Endothelial cell of umbilical vein (primary cell): ENCODE measurements around the gene LCE2D. TPM values are rescaled to one million over a fixed set of nuclear protein-coding genes. Genes with fewer than 3 reads are reported as not detected.

Experiments used
- BruUV-seq: library from RNA; stranded (reverse); fragments of 400-500 nt; replicated peaks from 2 replicates; lab custom pipeline; 2021; lab: Mats Ljungman, UMichigan
- CTCF ChIA-PET: fragments of 300-600, 350-600 bp; sonication (Branson Sonifier 250); formaldehyde crosslinking; loops from one replicate; lab custom pipeline; 2021; ENCODE audit warnings: antibody characterized with exemption, inconsistent platforms; lab: Charles Lee
- POLR2A ChIA-PET: fragments of 300-600, 350-600 bp; sonication (Branson Sonifier 250); formaldehyde crosslinking; loops from one replicate; lab custom pipeline; 2021; ENCODE audit warnings: antibody characterized with exemption, inconsistent platforms; lab: Charles Lee
- DNase-seq: peaks from one replicate; pipeline ENCODE4 v3.0.0-alpha.2; 2011; ENCODE audit warnings: low read depth, low spot score
- FAIRE-seq: peaks from 2 replicates; lab custom pipeline; 2011; peaks lifted over from hg19 to GRCh38; lab: Jason Lieb, UNC
- H2AFZ ChIP-seq: 2 replicates; pipeline ENCODE4 v1.6.0; 2012; ENCODE audit warnings: low read depth, low read length, control low read depth, inconsistent platforms
- H3K27ac ChIP-seq: 2 replicates; pipeline ENCODE4 v1.5.1; 2011; ENCODE audit warnings: low read depth, mild to moderate bottlenecking, control low read depth, low read length, moderate library complexity; ENCODE audit not compliant: insufficient read depth
- H3K27me3 ChIP-seq, 2 experiments: 2 replicates each; pipeline versions ENCODE4 v1.6.0 to v1.6.1; 2011; ENCODE audit warnings: low read length in 2 of 2, mixed read lengths in 1 of 2; ENCODE audit not compliant: control insufficient read depth in 2 of 2, insufficient read depth in 2 of 2
- H3K36me3 ChIP-seq, 2 experiments: 2 replicates in 1 of 2; 3 replicates in 1 of 2; pipeline ENCODE4 v1.5.1; 2011; ENCODE audit warnings: low read length in 2 of 2, mild to moderate bottlenecking in 1 of 2, moderate library complexity in 1 of 2; ENCODE audit not compliant: control insufficient read depth in 2 of 2, insufficient read depth in 2 of 2; ENCODE audit errors: extremely low read depth in 1 of 2
- H3K4me1 ChIP-seq: 3 replicates; pipeline ENCODE4 v1.5.1; 2011; ENCODE audit warnings: mild to moderate bottlenecking, low read length; ENCODE audit not compliant: control insufficient read depth, insufficient read depth; ENCODE audit errors: extremely low read depth
- H3K4me2 ChIP-seq: 2 replicates; pipeline ENCODE4 v1.6.1; 2011; ENCODE audit warnings: low read length, control low read depth, mixed read lengths; ENCODE audit not compliant: insufficient read depth
- H3K4me3 ChIP-seq, 3 experiments: fragments of 200-600 bp in 1 of 3; sonication (generic), shearing (Covaris generic) in 1 of 3; replicated peaks in 1 of 3; 2 replicates each; pipeline ENCODE4 v1.5.1; 2011 to 2016; ENCODE audit warnings: control low read depth in 3 of 3, low read length in 3 of 3, mild to moderate bottlenecking in 2 of 3, inconsistent platforms in 1 of 3, low read depth in 1 of 3, moderate library complexity in 1 of 3; ENCODE audit not compliant: insufficient read depth in 1 of 3
- H3K79me2 ChIP-seq: 2 replicates; pipeline ENCODE4 v1.6.0; 2012; ENCODE audit warnings: low read length, inconsistent platforms; ENCODE audit not compliant: control insufficient read depth, insufficient read depth
- H3K9ac ChIP-seq: replicated peaks from 2 replicates; pipeline ENCODE3; 2011; ENCODE audit warnings: low read length, control low read depth; ENCODE audit not compliant: insufficient read depth; ENCODE audit errors: extremely low read depth
- H3K9me1 ChIP-seq: replicated peaks from 3 replicates; pipeline ENCODE4 v1.6.0; 2011; ENCODE audit warnings: mild to moderate bottlenecking, low read length; ENCODE audit not compliant: control insufficient read depth, insufficient read depth; ENCODE audit errors: extremely low read depth
- H3K9me3 ChIP-seq: replicated peaks from 2 replicates; pipeline ENCODE4 v1.5.1; 2012; ENCODE audit warnings: low read length, inconsistent platforms; ENCODE audit not compliant: control insufficient read depth, insufficient read depth
- H4K20me1 ChIP-seq: replicated peaks from 2 replicates; pipeline ENCODE3; 2011; ENCODE audit warnings: mild to moderate bottlenecking, low read length; ENCODE audit not compliant: control insufficient read depth, insufficient read depth; ENCODE audit errors: extremely low read depth
- EZH2 ChIP-seq: IDR thresholded peaks from 2 replicates; pipeline ENCODE4 v1.6.1; 2012; ENCODE audit warnings: borderline replicate concordance, low read depth, mild to moderate bottlenecking, moderate library complexity, low read length, inconsistent platforms; ENCODE audit not compliant: severe bottlenecking
- FOS ChIP-seq: IDR thresholded peaks from 2 replicates; pipeline ENCODE4 v1.6.1; 2011; ENCODE audit warnings: mild to moderate bottlenecking, low read length, moderate library complexity, borderline replicate concordance; ENCODE audit not compliant: insufficient read depth
- GATA2 ChIP-seq: IDR thresholded peaks from 2 replicates; pipeline ENCODE4 v1.7.0; 2011; ENCODE audit warnings: low read depth, mild to moderate bottlenecking, moderate library complexity, mixed read lengths, low read length; ENCODE audit not compliant: insufficient read length, insufficient read depth
- JUN ChIP-seq: IDR thresholded peaks from 2 replicates; pipeline ENCODE4 v1.6.1; 2011; ENCODE audit warnings: borderline replicate concordance, low read depth; ENCODE audit not compliant: insufficient read length, insufficient read depth
- MAX ChIP-seq: IDR thresholded peaks from 2 replicates; pipeline ENCODE4 v1.6.1; 2011; ENCODE audit not compliant: insufficient read depth, insufficient read length
- MYC ChIP-seq: IDR thresholded peaks from one replicate; pipeline ENCODE4 v1.6.1; 2011; ENCODE audit warnings: mild to moderate bottlenecking, low read depth, low read length
- POLR2A ChIP-seq: IDR thresholded peaks from 2 replicates; pipeline ENCODE4 v1.6.1; 2012; ENCODE audit warnings: low read depth, mild to moderate bottlenecking, control low read depth, low read length
- POLR2AphosphoS5 ChIP-seq: IDR thresholded peaks from 2 replicates; pipeline ENCODE4 v1.6.1; 2012; ENCODE audit warnings: low read depth, mild to moderate bottlenecking, control low read depth, low read length, moderate library complexity; ENCODE audit not compliant: insufficient read depth
- dilution Hi-C: fragments of 300-500 bp; cut with MboI; formaldehyde crosslinking; loops from one replicate; pipeline ENCODE4 v1.15.0; 2019; ENCODE audit warnings: low sequenced_read_pairs; ENCODE audit not compliant: extremely low pct_ligation_motif_present
- intact Hi-C: fragments of 100-400 bp; cut with micrococcal nuclease; formaldehyde crosslinking; loops from one replicate; pipeline ENCODE4 v1.10.0; 2022
- polyA plus RNA-seq, 4 experiments: library from polyadenylated mRNA; depleted of rRNA in 3 of 4; stranded (reverse) in 3 of 4; unstranded in 1 of 4; fragments of >200 nt; gene quantifications; 2 replicates each; pipeline versions ENCODE4 v1.2.1 to v1.2.3, GENCODE V29; 2011 to 2012; ENCODE audit warnings: missing spikeins in 1 of 4
- total RNA-seq: library from RNA; stranded (reverse); gene quantifications from 2 replicates; pipeline ENCODE4 v1.2.3, GENCODE V29; 2021
- TF ChIP-seq, protein P1 (sequence below), 2 donors: IDR thresholded peaks; 1 replicate in 1 of 2; 2 replicates in 1 of 2; pipeline ENCODE4 v1.5.1; 2011; ENCODE audit warnings: low read length in 2 of 2, mild to moderate bottlenecking in 2 of 2, moderate library complexity in 2 of 2, control low read depth in 1 of 2, inconsistent platforms in 1 of 2, low read depth in 1 of 2; ENCODE audit not compliant: insufficient read depth in 1 of 2; ENCODE audit errors: extremely low read depth in 1 of 2

Gene LCE2D
- total and polyA plus RNA-seq, 2 donors (not counting 3 experiments of a cell fraction or from before 2014, with no cell fraction given) = not detected

DNA sequence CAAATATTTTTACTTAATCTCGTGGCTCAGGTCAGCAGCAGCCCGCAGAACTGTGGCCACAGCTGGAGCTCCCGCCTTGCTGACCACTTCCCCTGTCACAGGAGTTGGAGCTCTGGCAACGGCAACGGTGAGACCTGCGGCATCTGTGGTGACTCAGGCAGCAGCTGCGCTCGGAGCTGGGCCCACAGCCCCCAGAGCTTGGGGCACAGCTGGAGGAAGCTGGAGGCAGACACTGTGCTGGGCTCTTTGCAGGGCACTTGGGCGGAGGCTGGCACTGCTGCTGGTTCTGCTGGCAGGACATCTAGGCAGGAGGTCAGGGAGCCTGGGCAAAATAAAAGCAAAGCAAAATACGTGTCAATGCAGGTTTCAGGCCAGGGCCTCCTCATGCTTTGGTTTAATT, 40.4 kb upstream of the LCE2D start, which contains the start of gene LCE3A:
Gene LCE3A (minus strand): TSS at position 301 of the 400 bp plus-strand sequence. CDS start 0 bp downstream, at position 301.
- Histone ChIP-seq H4K20me1 (no peaks in the 10 kb centered on the region), H2AFZ (no peak within 1 kb of the TSS), H3K9me3 (peaks cover 2% of the 10 kb centered on the region), H3K36me3 (no peaks in the 10 kb centered on the region), H3K4me3 (no peak within 1 kb of the TSS), H3K79me2 (no peaks in the 10 kb centered on the region), H3K4me2 (no peak within 1 kb of the TSS), H3K27me3 (no peaks in the 10 kb centered on the region), H3K9ac (no peak within 1 kb of the TSS), H3K27ac (no peak within 1 kb of the TSS), H3K9me1 (no peaks in the 10 kb centered on the region), H3K4me1 (no peaks in the 10 kb centered on the region)
- FAIRE-seq (no peak), DNase-seq (no peak)
- CTCF ChIA-PET = interaction anchor here (1.4 kb wide), 1 partner anchor 14 kb away, joined by 3 read pairs; no protein-coding TSS in a partner anchor
- dilution Hi-C loops (no loop called here), intact Hi-C loops (no loop called here)
- TF ChIP-seq POLR2A (no peak), EZH2 (no peak), MYC (no peak), FOS (no peak), MAX (no peak), GATA2 (no peak), POLR2AphosphoS5 (no peak), JUN (no peak)
- TF ChIP-seq, protein P1, sequence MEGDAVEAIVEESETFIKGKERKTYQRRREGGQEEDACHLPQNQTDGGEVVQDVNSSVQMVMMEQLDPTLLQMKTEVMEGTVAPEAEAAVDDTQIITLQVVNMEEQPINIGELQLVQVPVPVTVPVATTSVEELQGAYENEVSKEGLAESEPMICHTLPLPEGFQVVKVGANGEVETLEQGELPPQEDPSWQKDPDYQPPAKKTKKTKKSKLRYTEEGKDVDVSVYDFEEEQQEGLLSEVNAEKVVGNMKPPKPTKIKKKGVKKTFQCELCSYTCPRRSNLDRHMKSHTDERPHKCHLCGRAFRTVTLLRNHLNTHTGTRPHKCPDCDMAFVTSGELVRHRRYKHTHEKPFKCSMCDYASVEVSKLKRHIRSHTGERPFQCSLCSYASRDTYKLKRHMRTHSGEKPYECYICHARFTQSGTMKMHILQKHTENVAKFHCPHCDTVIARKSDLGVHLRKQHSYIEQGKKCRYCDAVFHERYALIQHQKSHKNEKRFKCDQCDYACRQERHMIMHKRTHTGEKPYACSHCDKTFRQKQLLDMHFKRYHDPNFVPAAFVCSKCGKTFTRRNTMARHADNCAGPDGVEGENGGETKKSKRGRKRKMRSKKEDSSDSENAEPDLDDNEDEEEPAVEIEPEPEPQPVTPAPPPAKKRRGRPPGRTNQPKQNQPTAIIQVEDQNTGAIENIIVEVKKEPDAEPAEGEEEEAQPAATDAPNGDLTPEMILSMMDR (IDR thresholded peaks at IDR 0.05; ENCODE audit: extremely low read depth in 1 of 2, insufficient read depth in 1 of 2, low read depth in 1 of 2, low read length in 2 of 2) = no peak
- POLR2A ChIA-PET = no interaction called here
- no TSS peak for BruUV-seq
